Measurements from ENCODE around the gene C4orf36.
"Not testable (repeated sequence)": the region's sequence is repeated elsewhere in the genome, so short reads cannot be mapped to it uniquely, and the experiment has no call there.

C4orf36 gene

DNA sequence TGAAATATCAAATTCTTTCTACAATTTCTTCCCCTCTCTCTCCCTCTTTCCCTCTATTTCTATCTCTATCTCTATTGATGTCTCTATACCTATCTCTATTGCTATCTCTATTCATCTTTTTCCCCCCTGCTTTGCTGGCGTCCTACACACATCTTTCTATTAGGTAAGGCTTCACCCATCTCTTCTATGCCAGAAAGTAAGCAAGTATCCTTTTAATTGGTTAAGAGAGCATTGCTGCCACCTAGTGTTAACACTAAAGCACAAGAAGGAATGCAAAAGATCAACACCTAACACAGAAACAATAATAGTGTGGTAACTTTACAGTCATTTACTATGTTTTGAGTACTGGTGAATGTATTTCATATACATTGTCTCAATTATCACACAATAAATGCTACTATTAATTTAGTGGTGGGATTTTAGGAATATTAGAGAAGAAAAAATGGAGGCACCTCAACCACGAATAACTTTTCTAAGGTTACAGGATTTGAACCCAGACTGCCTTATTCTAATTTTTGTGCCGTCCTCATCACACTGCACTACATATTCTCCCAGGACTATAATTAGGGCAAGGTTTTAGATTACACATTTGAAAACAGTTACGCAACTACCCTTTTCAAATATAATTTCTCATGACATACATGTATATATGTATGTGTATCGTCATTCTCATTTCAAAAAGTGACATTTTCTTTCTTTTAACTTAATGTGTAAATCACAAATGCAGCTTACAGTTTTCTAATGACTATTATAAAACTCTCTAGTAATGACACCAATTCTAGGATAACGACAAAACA, 3.7 kb upstream of the C4orf36 start:
- Mint-ChIP-seq H3K4me3 (no peak overlapping the region), H3K27me3 (peaks cover 15% of the 10 kb centered on the region), H3K36me3 (no peaks in the 10 kb centered on the region), H3K9me3 (ENCODE audit: low read depth) (no peaks in the 10 kb centered on the region), H3K27ac (no peak overlapping the region), H3K4me1 (ENCODE audit: low read depth) (peaks cover 6% of the 10 kb centered on the region)

DNA sequence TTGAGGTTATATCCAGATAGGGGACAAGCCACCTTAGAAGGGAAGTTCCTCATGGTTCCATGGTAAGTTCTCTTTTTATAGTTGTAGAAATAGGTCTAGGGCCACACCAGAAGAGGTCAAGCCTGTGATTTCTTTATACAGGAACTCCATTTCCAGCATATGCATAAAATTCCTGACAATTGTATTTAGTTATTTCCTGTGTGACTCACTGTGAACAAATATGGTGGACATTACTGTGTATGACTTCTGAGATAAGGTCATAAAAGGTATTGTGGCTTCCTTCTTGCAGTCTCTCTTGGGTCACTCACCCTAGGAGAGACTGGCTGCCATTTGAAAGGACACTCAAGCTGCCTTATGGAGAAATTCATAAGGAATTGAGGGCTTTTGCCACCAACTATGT, 2.2 kb upstream of the C4orf36 start:
- no peaks in the 10 kb centered on the region for H3K9me3 Mint-ChIP-seq (ENCODE audit: low read depth)
- H3K27me3 Mint-ChIP-seq: peaks cover 16% of the 10 kb centered on the region
- no peak overlapping the region for H3K4me3 Mint-ChIP-seq
- no peak overlapping the region for H3K27ac Mint-ChIP-seq
- H3K4me1 Mint-ChIP-seq (ENCODE audit: low read depth): peaks cover 6% of the 10 kb centered on the region
- H3K36me3 Mint-ChIP-seq: no peaks in the 10 kb centered on the region

DNA sequence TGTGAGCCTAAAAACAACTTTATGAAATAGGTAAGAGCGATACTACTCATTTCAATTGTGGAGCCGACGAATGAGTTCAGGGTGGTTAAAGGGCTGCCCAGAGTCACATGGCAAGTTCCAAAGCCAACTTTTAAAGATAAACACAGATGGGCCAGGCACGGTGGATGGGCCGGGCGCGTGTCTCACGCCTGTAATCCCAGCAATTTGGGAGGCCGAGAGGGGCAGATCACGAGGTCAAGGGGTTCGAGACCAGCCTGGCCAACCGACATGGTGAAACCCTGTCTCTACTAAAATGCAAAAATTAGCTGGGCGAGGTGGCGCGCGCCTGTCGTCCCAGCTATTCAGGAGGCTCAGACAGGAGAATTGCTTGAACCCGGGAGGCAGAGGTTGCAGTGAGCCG, 914 bp upstream of the C4orf36 start:
- peaks cover 17% of the 10 kb centered on the region for H3K27me3 Mint-ChIP-seq
- no peak overlapping the region for H3K27ac Mint-ChIP-seq
- no peaks in the 10 kb centered on the region for H3K36me3 Mint-ChIP-seq
- H3K4me3 Mint-ChIP-seq: peak overlapping the region; percentile 62
- peaks cover 6% of the 10 kb centered on the region for H3K4me1 Mint-ChIP-seq (ENCODE audit: low read depth)
- H3K9me3 Mint-ChIP-seq (ENCODE audit: low read depth): no peaks in the 10 kb centered on the region

DNA sequence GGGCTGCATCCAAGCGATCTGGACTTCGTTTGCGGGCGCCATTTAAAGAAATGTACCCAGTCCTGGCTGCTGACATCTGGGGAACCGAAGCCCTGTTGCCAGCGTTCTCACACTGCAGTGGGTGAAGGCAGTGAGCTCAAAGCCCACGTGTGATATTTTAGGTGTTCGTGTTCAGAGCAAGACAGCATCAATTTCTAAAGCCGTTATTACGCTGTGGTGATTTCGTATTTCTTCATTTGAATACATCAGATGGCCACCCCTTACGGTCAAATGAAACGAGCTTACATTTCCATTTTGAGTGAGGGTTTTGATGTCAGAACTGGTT, 376 bp upstream of the C4orf36 start:
- peaks cover 6% of the 10 kb centered on the region for H3K4me1 Mint-ChIP-seq (ENCODE audit: low read depth)
- H3K27ac Mint-ChIP-seq: no peak overlapping the region
- H3K27me3 Mint-ChIP-seq: peaks cover 17% of the 10 kb centered on the region
- H3K4me3 Mint-ChIP-seq: peak overlapping the region; percentile 62
- H3K9me3 Mint-ChIP-seq (ENCODE audit: low read depth): no peaks in the 10 kb centered on the region
- peaks cover 2% of the 10 kb centered on the region for H3K36me3 Mint-ChIP-seq

DNA sequence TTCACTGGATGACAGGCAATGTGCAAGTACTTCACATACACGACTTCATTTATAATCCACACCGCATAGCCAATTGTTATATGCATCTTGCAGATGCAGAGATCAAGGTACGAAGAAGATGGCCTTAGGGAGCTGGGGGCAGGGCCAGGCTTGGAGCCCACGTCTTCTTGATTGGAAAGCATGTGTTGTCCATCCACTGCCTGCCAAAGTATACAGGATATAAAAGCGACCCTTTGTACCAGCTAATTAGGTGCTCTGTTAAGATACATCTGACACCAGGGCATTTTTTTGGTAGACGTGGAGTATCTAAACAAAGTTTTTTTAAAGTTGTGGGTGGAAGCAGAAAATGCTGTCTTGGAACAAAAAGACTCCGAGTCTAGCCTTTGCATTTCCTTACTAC, 1.4 kb downstream of the C4orf36 start:
- H3K27me3 Mint-ChIP-seq: peaks cover 17% of the 10 kb centered on the region
- peak overlapping the region; percentile 86 for H3K4me3 Mint-ChIP-seq
- peaks cover 6% of the 10 kb centered on the region for H3K4me1 Mint-ChIP-seq (ENCODE audit: low read depth)
- H3K27ac Mint-ChIP-seq: no peak overlapping the region
- peaks cover 4% of the 10 kb centered on the region for H3K36me3 Mint-ChIP-seq
- H3K9me3 Mint-ChIP-seq (ENCODE audit: low read depth): no peaks in the 10 kb centered on the region

DNA sequence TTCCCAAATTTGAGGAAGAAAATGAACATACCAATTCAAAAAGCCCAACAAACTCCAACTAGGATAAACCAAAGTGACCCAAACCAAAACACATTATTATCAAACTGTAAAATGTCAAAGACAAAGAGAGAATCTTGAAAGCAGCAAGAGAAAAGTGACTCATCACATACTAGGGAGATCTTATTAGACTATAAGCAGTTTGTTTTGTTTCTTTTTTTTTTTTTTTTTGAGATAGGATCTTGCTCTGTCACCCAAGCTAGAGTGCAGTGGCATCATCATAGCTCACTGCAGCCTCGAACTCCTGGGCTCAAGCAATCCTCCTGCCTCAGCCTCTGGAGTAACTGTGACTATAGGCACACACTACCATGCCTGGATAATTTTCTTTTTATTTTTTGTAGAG, 12.6 kb downstream of the C4orf36 start:
- no peaks in the 10 kb centered on the region for H3K27me3 Mint-ChIP-seq
- H3K36me3 Mint-ChIP-seq: peaks cover 5% of the 10 kb centered on the region
- H3K4me1 Mint-ChIP-seq (ENCODE audit: low read depth): no peaks in the 10 kb centered on the region
- H3K4me3 Mint-ChIP-seq: no peak overlapping the region
- peaks cover 9% of the 10 kb centered on the region for H3K9me3 Mint-ChIP-seq (ENCODE audit: low read depth)
- H3K27ac Mint-ChIP-seq: no peak overlapping the region

DNA sequence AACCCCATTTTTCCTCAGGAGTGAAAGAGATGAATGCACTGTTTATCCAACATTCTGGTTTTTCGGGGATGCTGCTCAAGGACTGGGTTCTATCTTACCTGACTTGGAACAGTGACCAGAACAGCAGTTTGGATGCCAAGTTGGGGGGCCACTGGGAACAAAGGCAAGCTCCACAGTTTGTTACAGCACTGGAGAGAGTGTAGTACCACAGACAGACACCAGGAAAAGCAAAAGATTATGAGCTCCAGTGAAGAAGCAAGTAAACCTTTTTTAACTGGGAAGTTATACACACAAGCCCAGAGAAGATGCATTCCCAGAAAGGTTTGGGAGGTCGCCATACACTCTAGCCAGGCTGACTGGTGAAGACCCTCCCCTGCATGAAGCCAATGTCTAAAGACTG, 13.6 kb downstream of the C4orf36 start:
- Mint-ChIP-seq H3K36me3 (peaks cover 5% of the 10 kb centered on the region), H3K27me3 (no peaks in the 10 kb centered on the region), H3K4me1 (ENCODE audit: low read depth) (no peaks in the 10 kb centered on the region), H3K9me3 (ENCODE audit: low read depth) (peaks cover 9% of the 10 kb centered on the region), H3K27ac (no peak overlapping the region), H3K4me3 (no peak overlapping the region)

DNA sequence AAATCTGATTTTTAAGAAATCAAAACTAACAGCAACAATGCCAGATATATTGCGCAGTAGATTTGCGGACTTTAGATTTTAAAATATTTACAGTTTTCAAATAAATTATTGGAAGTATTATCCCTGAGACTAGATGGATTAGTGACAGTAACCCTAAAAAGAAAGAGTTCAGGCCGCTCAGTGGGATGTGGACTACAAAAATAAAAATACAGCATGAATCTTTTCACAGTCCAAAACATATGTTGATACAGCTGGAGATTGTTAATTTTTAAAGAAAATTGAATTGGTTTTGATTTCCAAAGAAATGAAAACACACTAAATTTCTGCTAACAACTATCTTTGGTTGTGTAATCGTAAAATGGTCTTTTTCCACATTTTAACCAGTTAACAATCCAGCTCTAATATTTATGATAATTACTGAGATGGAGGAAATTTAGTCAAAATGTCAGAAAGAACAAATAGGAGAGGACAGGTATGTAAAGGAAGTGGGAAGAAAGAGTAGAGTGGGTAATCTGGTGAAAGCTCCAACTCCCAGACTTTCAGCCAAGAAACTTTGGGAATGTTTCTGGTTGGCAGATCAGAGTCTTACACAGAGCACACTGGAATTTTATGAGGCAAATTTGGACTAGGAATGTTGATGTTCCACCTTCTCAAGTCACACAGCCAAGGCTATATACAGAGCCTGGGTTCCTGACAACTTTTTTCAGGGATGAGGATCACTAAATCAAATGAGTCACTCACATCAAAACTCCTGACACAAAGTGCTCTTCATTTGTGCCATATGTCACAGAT, 15.1 kb downstream of the C4orf36 start:
- Mint-ChIP-seq H3K36me3 (peaks cover 5% of the 10 kb centered on the region), H3K27ac (no peak overlapping the region), H3K9me3 (ENCODE audit: low read depth) (peaks cover 9% of the 10 kb centered on the region), H3K27me3 (no peaks in the 10 kb centered on the region), H3K4me1 (ENCODE audit: low read depth) (no peaks in the 10 kb centered on the region), H3K4me3 (no peak overlapping the region)

DNA sequence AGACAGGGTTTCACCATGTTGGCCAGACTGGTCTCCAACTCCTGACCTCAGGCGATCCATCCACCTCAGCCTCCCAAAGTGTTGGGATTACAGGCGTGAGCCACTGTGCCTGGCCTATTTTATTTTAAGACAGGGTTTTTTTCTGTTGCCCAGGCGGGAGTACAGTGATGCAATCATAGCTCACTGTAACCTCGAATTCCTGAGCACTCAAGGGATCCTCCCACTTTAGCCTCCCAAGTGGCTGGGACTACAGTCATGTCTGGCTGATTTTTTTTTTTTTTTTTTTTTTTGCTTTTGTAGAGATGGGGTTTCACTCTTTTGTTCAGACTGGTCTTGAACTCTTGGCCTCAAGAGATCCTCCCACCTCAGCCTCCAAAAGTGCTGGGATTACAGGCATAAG, 16.8 kb downstream of the C4orf36 start:
- not testable (repeated sequence) for H3K36me3 Mint-ChIP-seq; H3K4me1 Mint-ChIP-seq (ENCODE audit: low read depth); H3K9me3 Mint-ChIP-seq (ENCODE audit: low read depth); H3K4me3 Mint-ChIP-seq; H3K27ac Mint-ChIP-seq; H3K27me3 Mint-ChIP-seq

DNA sequence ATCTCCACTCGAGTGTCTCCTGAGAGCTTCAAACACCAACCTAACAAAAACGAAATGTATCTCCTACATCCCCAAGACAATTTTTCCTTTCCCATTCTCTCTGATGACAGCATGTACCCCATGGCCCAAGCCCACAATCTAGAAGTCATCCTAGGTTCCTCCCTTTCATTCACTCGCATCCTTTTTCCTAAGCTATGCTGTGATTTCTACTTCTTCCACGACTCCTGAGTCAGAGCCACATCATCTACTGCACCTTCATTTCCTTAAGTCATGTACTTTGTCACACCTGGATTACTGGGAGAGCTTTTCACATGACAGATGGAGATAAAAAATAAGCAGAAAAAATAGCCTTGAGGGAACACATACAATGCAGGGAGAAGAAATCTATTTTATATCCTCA, 20.1 kb downstream of the C4orf36 start:
- Mint-ChIP-seq H3K4me1 (ENCODE audit: low read depth) (no peaks in the 10 kb centered on the region), H3K27ac (no peak overlapping the region), H3K36me3 (no peaks in the 10 kb centered on the region), H3K9me3 (ENCODE audit: low read depth) (no peaks in the 10 kb centered on the region), H3K4me3 (no peak overlapping the region), H3K27me3 (peaks cover 4% of the 10 kb centered on the region)

DNA sequence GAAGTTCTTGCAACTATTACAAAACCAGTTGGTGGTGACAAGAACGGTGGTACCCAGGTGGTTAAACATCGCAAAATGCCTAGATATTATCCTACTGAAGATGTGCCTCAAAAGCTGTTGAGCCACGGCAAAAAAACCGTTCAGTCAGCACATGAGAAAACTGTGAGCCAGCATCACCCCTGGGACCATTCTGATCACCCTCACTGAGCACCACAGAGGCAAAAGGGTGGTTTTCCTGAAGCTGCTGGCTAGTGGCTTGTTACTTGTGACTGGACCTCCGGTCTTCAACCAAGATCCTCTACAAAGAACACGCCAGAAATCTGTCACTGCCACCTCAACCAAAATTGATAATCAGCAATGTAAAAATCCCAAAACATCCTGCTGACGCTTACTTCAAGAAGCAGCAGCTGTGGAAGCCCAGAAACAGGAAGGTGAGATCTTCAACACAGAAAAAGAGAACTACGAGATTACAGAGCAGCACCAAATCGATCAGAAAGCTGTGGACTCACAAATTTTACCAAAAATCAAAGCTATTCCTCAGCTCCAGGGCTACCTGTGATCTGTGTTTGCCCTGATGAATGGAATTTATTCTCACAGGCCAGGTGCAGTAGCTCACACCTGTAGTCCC, 21.7 kb downstream of the C4orf36 start:
- Mint-ChIP-seq H3K9me3 (ENCODE audit: low read depth) (no peaks in the 10 kb centered on the region), H3K27me3 (peaks cover 4% of the 10 kb centered on the region), H3K4me3 (no peak overlapping the region), H3K4me1 (ENCODE audit: low read depth) (no peaks in the 10 kb centered on the region), H3K36me3 (no peaks in the 10 kb centered on the region), H3K27ac (no peak overlapping the region)

DNA sequence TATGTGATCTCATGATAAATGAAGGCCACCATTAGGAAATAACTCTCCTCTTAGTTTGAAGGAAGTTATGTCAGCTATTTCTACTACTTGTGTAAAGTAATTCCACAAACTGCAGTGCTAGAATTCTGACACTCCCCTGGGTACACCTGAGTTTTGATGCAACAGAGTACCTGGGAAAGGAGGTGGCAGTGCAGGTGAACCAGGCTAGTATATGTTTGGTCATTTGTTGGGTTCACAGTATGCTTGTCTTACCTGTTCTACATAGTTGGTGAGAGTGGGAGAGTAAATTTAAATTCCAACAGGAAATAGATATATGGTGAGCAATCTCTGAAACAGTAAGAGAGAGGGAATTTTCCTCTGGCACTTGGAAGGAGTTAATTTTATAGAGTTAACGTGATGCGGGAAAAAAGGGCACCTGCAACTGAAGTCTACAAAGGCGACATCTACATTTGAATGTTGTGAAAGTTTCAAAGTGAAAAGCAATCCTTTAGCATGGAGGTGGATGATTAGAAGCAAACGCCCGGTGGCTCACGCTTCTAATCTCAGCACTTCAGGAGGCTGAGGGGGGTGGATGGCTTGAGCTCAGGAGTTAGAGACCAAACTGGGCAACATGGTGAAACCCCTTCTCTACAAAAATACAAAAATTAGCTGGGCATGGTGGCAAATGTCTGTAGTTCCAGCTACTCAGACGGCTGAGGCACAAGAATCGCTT, 34.7 kb downstream of the C4orf36 start:
- Mint-ChIP-seq H3K4me3 (no peak overlapping the region), H3K4me1 (ENCODE audit: low read depth) (no peaks in the 10 kb centered on the region), H3K36me3 (peaks cover 6% of the 10 kb centered on the region), H3K9me3 (ENCODE audit: low read depth) (no peaks in the 10 kb centered on the region), H3K27me3 (no peaks in the 10 kb centered on the region), H3K27ac (no peak overlapping the region)

DNA sequence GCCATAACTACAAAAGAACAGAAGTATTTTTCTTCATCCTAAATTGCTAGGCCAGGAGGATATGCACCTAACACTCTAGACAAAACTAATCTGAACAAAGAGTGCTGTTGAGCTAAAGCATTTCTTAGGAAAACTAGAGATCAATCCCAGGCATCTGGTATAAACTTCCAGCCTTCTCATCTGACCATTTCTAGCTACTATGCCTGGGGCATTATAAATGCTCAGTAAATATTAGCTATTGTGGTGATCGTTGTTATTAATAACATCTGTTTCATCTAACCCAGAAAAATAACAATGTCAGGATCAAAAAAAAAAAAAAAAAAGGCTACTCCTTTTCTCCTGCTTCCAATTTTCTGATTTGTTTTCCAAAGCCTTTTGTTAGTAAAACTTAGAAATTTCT, 35.3 kb downstream of the C4orf36 start:
- no peaks in the 10 kb centered on the region for H3K27me3 Mint-ChIP-seq
- H3K9me3 Mint-ChIP-seq (ENCODE audit: low read depth): no peaks in the 10 kb centered on the region
- no peak overlapping the region for H3K27ac Mint-ChIP-seq
- peaks cover 6% of the 10 kb centered on the region for H3K36me3 Mint-ChIP-seq
- H3K4me1 Mint-ChIP-seq (ENCODE audit: low read depth): no peaks in the 10 kb centered on the region
- no peak overlapping the region for H3K4me3 Mint-ChIP-seq

DNA sequence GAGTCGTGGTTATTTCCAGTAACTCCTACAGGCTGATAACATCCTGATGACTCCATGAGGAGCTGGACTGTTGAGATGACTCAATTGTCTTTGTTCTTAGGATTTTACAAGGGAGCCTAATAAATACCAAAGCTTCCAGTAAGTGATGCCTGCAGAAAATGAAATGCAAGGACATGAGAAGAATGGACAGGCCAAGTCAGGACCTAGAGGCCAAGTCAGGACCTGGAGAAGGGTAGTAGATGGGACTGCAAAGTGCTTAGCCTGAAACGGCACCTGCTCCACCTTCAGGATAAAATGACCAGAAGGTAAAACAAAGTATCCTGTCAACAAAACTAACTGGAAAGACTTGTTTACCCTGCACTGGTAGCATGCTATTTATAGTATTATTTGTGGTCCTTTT, 36.6 kb downstream of the C4orf36 start:
- H3K27me3 Mint-ChIP-seq: no peaks in the 10 kb centered on the region
- no peaks in the 10 kb centered on the region for H3K9me3 Mint-ChIP-seq (ENCODE audit: low read depth)
- H3K4me1 Mint-ChIP-seq (ENCODE audit: low read depth): no peaks in the 10 kb centered on the region
- no peak overlapping the region for H3K27ac Mint-ChIP-seq
- H3K4me3 Mint-ChIP-seq: no peak overlapping the region
- H3K36me3 Mint-ChIP-seq: peaks cover 6% of the 10 kb centered on the region

DNA sequence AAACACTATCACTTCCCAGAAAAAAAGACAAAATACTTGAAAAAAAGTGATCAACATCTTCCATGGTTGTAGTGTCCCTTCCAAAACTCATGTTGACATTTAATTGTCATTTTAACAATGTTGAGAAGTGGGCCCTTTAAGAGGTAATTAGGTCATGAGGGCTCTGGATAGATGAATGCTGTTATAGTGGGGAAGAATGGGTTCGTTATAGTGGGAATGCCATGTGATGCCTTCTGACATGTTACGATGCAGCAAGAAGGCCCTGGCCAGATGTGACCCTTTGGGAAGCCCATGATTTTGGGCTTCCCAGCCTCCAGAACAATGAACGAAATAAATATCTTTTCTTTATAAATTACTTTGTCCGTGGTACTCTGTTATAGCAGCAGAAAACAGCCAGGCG, 39.0 kb downstream of the C4orf36 start:
- Mint-ChIP-seq H3K9me3 (ENCODE audit: low read depth) (no peaks in the 10 kb centered on the region), H3K4me3 (no peak overlapping the region), H3K27me3 (peaks cover 2% of the 10 kb centered on the region), H3K36me3 (peaks cover 2% of the 10 kb centered on the region), H3K27ac (no peak overlapping the region), H3K4me1 (ENCODE audit: low read depth) (no peaks in the 10 kb centered on the region)

Measured in activated naive CD8-positive, alpha-beta T cell (primary cell).